ENCODE data around the gene CADM2. TPM values are rescaled to one million over a fixed set of nuclear protein-coding genes. Genes with fewer than 3 reads are reported as not detected.

CADM2 gene
- total and polyA plus RNA-seq, 12 donors: 0.10 to 12.6 (median 2.2) TPM

- H3K27me3 ChIP-seq: no peaks in the 10 kb centered on the region
- H3K9me3 ChIP-seq (replicated peaks in 1 of 3): no peaks in the 10 kb centered on the region
- no peaks in the 10 kb centered on the region for H3K36me3 ChIP-seq (replicated peaks in 1 of 2)
- DNase-seq: no peak
- H3K4me3 ChIP-seq: no peak overlapping the region
- H3K4me1 ChIP-seq (replicated peaks in 1 of 2): no peaks in the 10 kb centered on the region
- intact Hi-C loops (cut with DNase I): no loop called here
- TF ChIP-seq, protein P1, sequence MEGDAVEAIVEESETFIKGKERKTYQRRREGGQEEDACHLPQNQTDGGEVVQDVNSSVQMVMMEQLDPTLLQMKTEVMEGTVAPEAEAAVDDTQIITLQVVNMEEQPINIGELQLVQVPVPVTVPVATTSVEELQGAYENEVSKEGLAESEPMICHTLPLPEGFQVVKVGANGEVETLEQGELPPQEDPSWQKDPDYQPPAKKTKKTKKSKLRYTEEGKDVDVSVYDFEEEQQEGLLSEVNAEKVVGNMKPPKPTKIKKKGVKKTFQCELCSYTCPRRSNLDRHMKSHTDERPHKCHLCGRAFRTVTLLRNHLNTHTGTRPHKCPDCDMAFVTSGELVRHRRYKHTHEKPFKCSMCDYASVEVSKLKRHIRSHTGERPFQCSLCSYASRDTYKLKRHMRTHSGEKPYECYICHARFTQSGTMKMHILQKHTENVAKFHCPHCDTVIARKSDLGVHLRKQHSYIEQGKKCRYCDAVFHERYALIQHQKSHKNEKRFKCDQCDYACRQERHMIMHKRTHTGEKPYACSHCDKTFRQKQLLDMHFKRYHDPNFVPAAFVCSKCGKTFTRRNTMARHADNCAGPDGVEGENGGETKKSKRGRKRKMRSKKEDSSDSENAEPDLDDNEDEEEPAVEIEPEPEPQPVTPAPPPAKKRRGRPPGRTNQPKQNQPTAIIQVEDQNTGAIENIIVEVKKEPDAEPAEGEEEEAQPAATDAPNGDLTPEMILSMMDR (IDR thresholded peaks at IDR 0.05): no peak
- TF ChIP-seq POLR2A (IDR thresholded peaks at IDR 0.05): no peak
- 22 to 29% (median 28%) methylated on average over 3 of the region's 3 CpGs for WGBS, 4 donors
- H3K27ac ChIP-seq: no peak overlapping the region
Observed at GRCh38 chr3:85939074-85939482, 980.3 kb downstream of the CADM2 start.

DNA sequence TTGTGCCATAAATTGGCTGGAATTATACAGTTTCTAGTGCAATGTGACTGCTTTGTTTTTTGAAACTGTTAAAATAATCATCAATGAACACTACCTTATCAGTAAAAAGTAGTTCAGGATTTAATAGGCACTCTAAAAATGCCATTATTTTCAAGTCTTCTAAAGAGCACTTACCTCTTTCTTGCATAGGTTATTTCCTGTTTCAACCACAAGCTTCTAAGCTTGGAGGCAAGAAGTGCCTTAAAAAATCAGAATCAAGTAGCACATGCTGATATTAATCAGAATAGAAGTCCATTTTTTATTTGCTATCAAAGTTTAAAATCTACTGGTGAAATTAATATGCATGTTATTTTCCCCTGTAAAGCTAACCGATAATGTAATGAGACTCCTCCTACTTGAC is 991.6 kb downstream of the CADM2 start:
- Histone ChIP-seq H3K9me3 (replicated peaks in 1 of 3) (no peaks in the 10 kb centered on the region), H3K4me1 (replicated peaks in 1 of 2) (no peaks in the 10 kb centered on the region), H3K36me3 (replicated peaks in 1 of 2) (no peaks in the 10 kb centered on the region), H3K4me3 (no peak overlapping the region), H3K27ac (no peak overlapping the region), H3K27me3 (no peaks in the 10 kb centered on the region)
- intact Hi-C loops (cut with DNase I): no loop called here
- WGBS, 4 donors: 75 to 84% (median 78%) methylated on average over 1 of the region's 1 CpG
- no peak for DNase-seq
- TF ChIP-seq, protein P1 (IDR thresholded peaks at IDR 0.05): no peak
- no peak for TF ChIP-seq POLR2A (IDR thresholded peaks at IDR 0.05)

- no peaks in the 10 kb centered on the region for H3K9me3 ChIP-seq (replicated peaks in 1 of 3)
- no peak overlapping the region for H3K27ac ChIP-seq
- intact Hi-C loops (cut with DNase I): no loop called here
- H3K27me3 ChIP-seq: no peaks in the 10 kb centered on the region
- no peaks in the 10 kb centered on the region for H3K36me3 ChIP-seq (replicated peaks in 1 of 2)
- no peaks in the 10 kb centered on the region for H3K4me1 ChIP-seq (replicated peaks in 1 of 2)
- no peak for TF ChIP-seq POLR2A (IDR thresholded peaks at IDR 0.05)
- TF ChIP-seq, protein P1 (IDR thresholded peaks at IDR 0.05): no peak
- DNase-seq: no peak
- H3K4me3 ChIP-seq: no peak overlapping the region
Observed at GRCh38 chr3:85960793-85961192, 1002.0 kb downstream of the CADM2 start.

GRCh38 chr3:85977615-85978338 is 1019.0 kb downstream of the CADM2 start:
- Histone ChIP-seq H3K36me3 (replicated peaks in 1 of 2) (no peaks in the 10 kb centered on the region), H3K9me3 (replicated peaks in 1 of 3) (no peaks in the 10 kb centered on the region), H3K27me3 (no peaks in the 10 kb centered on the region), H3K27ac (no peak overlapping the region), H3K4me1 (replicated peaks in 1 of 2) (no peaks in the 10 kb centered on the region), H3K4me3 (no peak overlapping the region)
- WGBS, 4 donors: 59 to 66% (median 63%) methylated on average over 6 of the region's 6 CpGs
- no peak for DNase-seq
- intact Hi-C loops (cut with DNase I): no loop called here
- TF ChIP-seq POLR2A (IDR thresholded peaks at IDR 0.05): no peak
- TF ChIP-seq, protein P1 (IDR thresholded peaks at IDR 0.05): no peak

Data from adrenal gland (tissue), 12 donors.